Measurements from ENCODE around the gene ZNF213. TPM values are rescaled to one million over a fixed set of nuclear protein-coding genes. Genes with fewer than 3 reads are reported as not detected.

The ZNF213 gene
- total and polyA plus RNA-seq, 4 donors = 2.3 to 8.6 (median 6.8) TPM

DNA sequence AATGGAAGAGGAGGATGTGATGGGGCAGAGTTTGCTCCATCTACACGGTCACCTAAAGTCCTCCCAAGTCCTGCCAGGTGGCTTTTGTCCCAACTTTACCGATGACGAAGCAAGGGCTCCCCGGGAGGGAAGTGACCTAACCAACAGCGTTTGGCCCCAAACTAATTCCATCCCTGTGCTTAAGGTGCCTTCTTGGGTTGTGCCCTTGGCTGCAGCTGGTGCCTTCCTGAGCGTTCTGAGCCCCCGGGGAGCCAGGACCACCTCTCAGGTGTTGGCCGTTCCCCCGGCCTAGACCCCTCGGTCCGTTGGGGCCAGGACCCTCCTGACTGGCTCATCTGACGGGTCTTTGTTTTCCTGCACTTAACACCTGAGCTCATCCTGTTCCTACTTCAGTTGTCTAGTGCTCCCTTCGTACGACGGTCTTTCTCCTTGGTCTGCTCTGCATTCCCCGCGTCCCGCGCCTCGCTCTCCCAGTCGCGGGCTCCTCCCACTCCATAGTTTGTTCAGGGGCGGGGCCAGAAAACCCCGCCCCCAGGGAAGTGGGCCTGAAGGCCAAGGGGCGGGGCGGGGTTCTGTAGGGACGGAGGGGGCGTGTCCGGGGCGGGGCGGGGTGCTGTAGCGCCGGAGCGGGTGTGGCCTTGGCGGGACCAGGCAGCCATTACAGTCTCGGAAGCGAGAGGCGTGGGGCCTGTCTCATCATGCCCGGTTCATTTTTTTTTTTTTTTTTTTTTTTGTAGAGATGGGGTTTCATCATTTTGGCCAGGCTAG is 34.9 kb upstream of the ZNF213 start:
- Histone ChIP-seq H3K27ac (ENCODE audit: low read depth in 1 of 2, low read length in 2 of 2) (no peak overlapping the region), H3K9me3 (ENCODE audit: control insufficient read depth, low read length) (no peaks in the 10 kb centered on the region), H3K27me3 (ENCODE audit: control insufficient read depth in 1 of 2, insufficient read depth in 2 of 2, low read length in 1 of 2) (no peaks in the 10 kb centered on the region), H3K4me3 (ENCODE audit: low read length in 2 of 2) (no peak overlapping the region), H3K36me3 (ENCODE audit: control insufficient read depth in 1 of 2, insufficient read depth in 2 of 2, low read length in 1 of 2) (no peaks in the 10 kb centered on the region), H3K4me1 (ENCODE audit: control insufficient read depth in 1 of 2, insufficient read depth in 2 of 2, low read length in 2 of 2) (no peaks in the 10 kb centered on the region)
- intact Hi-C loops (cut with DNase I) = no loop called here
- WGBS, 2 donors = 1 to 2% methylated on average over 37 to 39 of the region's 39 CpGs
- DNase-seq (peak; percentile 95), ATAC-seq (ENCODE audit: low FRiP score) (peak; percentile 92)

DNA sequence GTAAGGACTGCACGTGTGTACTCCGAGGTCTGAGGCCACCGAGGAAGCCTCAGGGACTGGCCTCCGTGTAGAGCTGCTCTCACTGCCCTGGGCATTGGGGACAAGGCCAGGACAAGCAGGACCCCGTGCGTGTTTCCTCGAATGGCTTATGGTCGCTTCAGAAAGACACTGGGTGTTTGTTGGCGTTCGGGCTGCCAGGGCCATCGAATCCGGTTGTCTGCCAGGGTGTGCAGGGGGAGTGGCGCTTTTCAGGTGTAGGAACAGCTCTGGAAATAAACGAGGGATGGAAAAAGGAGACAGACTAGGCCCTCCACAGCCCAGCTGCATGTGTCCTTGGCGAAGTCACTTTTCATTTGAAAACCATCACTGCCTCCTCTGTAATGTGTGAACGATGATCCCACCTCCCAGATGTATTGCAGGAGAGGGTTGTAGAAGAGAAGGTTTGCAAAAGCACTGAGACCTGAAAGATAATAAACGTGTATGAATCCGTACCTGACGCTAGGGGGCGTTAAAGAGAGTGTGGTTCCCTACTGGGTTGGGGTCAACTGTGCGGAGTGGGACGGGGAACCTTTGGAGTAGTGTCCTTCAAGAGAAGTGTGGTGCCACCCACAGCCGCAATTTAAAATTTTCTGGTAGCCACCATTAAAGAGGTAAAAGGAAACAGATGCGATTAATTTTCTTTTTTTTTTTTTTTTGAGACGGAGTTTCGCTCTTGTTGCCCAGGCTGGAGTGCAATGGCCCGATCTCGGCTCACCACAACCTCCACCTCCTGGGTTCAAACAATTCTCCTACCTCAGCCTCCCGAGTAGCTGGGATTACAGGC is 33.6 kb upstream of the ZNF213 start:
- peak in 1 of 2 donors; percentile 46 for DNase-seq
- Histone ChIP-seq H3K36me3 (ENCODE audit: control insufficient read depth in 1 of 2, insufficient read depth in 2 of 2, low read length in 1 of 2) (no peaks in the 10 kb centered on the region), H3K4me3 (ENCODE audit: low read length in 2 of 2) (no peak overlapping the region), H3K27ac (ENCODE audit: low read depth in 1 of 2, low read length in 2 of 2) (no peak overlapping the region), H3K4me1 (ENCODE audit: control insufficient read depth in 1 of 2, insufficient read depth in 2 of 2, low read length in 2 of 2) (no peaks in the 10 kb centered on the region), H3K9me3 (ENCODE audit: control insufficient read depth, low read length) (no peaks in the 10 kb centered on the region), H3K27me3 (ENCODE audit: control insufficient read depth in 1 of 2, insufficient read depth in 2 of 2, low read length in 1 of 2) (no peaks in the 10 kb centered on the region)
- ATAC-seq (ENCODE audit: low FRiP score) = no peak
- intact Hi-C loops (cut with DNase I) = no loop called here
- WGBS, 2 donors = 49 to 53% methylated on average over 29 of the region's 29 CpGs

DNA sequence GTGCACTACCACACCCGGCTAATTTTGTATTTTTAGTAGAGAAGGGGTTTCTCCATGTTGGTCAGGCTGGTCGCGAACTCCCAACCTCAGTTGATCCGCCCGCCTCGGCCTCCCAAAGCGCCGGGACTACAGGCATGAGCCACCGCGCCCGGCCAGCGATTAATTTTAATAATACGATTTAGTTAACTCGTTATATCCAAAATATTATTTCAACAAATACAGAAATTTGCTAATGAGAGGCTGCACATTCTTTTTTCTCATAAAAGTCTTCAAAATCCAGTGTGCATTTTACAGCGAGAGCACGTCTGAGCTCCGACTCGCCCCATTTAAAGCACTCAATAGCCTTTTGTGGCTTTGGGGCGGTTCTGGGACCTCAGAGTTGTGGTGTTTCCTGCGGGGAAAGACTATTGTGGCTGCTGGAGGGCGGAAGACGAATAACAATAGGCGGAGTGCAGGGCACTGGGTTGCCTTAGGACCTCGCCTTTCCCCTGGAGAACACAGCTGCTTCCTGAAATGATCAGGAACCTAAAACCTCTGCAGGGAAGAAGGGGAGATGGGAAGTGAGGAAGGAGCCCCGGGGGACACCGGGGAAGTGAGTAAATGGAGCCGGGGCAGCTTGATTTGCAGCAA is 32.9 kb upstream of the ZNF213 start:
- no peaks in the 10 kb centered on the region for H3K36me3 ChIP-seq (ENCODE audit: control insufficient read depth in 1 of 2, insufficient read depth in 2 of 2, low read length in 1 of 2)
- ATAC-seq (ENCODE audit: low FRiP score) (peak; percentile 33), DNase-seq (peak in 1 of 2 donors; percentile 49)
- no peaks in the 10 kb centered on the region for H3K27me3 ChIP-seq (ENCODE audit: control insufficient read depth in 1 of 2, insufficient read depth in 2 of 2, low read length in 1 of 2)
- no peak overlapping the region for H3K27ac ChIP-seq (ENCODE audit: low read depth in 1 of 2, low read length in 2 of 2)
- no peak overlapping the region for H3K4me3 ChIP-seq (ENCODE audit: low read length in 2 of 2)
- no peaks in the 10 kb centered on the region for H3K9me3 ChIP-seq (ENCODE audit: control insufficient read depth, low read length)
- WGBS, 2 donors = 33 to 39% methylated on average over 27 of the region's 27 CpGs
- no peaks in the 10 kb centered on the region for H3K4me1 ChIP-seq (ENCODE audit: control insufficient read depth in 1 of 2, insufficient read depth in 2 of 2, low read length in 2 of 2)
- intact Hi-C loops (cut with DNase I) = no loop called here

DNA sequence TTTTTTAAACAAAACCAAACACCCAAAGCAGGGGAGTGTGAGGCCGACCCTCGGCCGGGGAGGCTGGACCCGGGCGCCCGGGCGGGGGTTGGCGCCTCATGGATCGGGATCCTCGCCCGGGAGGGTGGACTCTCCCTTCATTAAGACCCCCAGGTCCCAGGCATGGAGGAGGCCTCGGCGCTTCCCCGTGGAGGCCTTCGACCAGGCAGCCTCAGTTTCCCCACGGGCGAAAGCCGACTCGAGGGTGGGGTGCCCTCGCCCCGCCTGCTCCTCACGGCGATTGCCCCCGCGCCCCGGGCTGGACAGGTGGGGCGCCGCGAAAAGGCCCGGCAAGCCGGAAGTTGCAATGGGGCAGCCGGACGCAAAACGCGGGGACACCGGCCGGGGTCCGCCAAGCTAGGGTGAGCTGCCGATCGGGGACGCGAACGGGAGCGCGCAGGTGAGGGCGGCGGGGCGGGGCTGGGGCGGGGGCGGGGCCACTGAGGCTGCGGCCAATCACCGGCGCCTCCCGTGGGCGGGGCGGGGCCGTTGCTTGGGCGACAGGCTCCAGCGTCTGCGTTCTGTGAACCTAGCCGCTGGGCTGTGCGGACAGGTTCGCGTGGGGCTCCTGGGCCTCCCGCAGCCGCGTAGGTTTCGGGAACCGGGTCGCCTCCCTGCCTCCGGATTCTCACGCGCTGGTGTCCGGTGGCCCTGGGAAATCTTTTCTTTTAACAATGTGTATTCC is 28.5 kb upstream of the ZNF213 start:
- ATAC-seq (ENCODE audit: low FRiP score) (peak; percentile 94), DNase-seq (peak; percentile 94 to 96)
- Histone ChIP-seq H3K4me3 (ENCODE audit: low read length in 2 of 2) (peak overlapping the region in 1 of 2 donors; percentile 62), H3K4me1 (ENCODE audit: control insufficient read depth in 1 of 2, insufficient read depth in 2 of 2, low read length in 2 of 2) (no peaks in the 10 kb centered on the region), H3K27me3 (ENCODE audit: control insufficient read depth in 1 of 2, insufficient read depth in 2 of 2, low read length in 1 of 2) (no peaks in the 10 kb centered on the region), H3K9me3 (ENCODE audit: control insufficient read depth, low read length) (no peaks in the 10 kb centered on the region), H3K36me3 (ENCODE audit: control insufficient read depth in 1 of 2, insufficient read depth in 2 of 2, low read length in 1 of 2) (no peaks in the 10 kb centered on the region), H3K27ac (ENCODE audit: low read depth in 1 of 2, low read length in 2 of 2) (peak overlapping the region in 1 of 2 donors; percentile 28)
- WGBS, 2 donors = 1 to 3% methylated on average over 54 to 74 of the region's 74 CpGs
- intact Hi-C loops (cut with DNase I) = loop anchor here in 1 of 2 donors (5.0 kb wide), 1 partner anchor 49 kb away; no protein-coding TSS in a partner anchor

DNA sequence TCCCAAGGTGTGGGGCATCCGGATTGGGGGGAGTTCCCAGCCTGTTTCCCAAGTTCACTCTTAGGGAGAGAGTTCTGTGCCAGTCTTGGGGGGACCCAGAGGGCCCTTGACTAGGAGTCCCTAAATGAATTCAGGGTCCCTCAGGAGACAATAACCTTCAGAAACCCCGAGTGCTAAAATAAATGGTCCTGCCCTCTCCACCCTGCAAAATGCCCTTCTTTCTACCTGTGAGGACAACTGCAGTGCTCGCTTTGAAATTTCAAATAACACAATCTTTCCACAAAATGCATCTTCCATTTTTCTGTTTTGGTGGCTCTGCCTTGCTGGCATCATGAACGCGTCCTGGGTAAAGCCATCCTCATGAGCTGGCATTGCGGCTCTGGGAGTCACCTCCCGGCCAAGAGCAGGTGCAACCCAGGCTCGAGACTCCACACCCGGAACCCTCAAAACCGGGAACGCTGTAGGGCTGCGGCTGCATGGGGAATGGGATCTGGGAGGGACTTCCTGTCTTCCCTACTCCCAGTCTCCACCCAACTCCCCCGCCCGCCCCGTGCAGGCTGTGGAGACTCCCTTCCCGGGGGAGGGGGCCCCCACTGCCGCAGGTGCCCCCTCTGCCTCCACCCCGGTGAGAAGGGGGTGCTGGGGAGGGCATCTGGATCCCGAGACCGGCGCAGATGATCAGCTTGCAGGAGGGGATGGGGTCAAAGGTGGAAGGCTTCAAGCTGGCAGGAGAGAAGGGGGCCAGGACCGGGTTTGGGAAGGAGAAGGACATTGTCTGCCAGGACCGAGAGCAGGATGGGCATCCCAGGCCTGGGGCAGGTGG is 22.6 kb upstream of the ZNF213 start, which contains the start of gene ZNF205:
TSS of gene ZNF205 (plus strand) at position 529 of the 823 bp plus-strand sequence. CDS start 845 bp downstream, outside the sequence.
- intact Hi-C loops (cut with DNase I) = loop anchor here in 1 of 2 donors (2.0 kb wide), 1 partner anchor 47 kb away; the partner anchor contains the start of gene IL32

DNA sequence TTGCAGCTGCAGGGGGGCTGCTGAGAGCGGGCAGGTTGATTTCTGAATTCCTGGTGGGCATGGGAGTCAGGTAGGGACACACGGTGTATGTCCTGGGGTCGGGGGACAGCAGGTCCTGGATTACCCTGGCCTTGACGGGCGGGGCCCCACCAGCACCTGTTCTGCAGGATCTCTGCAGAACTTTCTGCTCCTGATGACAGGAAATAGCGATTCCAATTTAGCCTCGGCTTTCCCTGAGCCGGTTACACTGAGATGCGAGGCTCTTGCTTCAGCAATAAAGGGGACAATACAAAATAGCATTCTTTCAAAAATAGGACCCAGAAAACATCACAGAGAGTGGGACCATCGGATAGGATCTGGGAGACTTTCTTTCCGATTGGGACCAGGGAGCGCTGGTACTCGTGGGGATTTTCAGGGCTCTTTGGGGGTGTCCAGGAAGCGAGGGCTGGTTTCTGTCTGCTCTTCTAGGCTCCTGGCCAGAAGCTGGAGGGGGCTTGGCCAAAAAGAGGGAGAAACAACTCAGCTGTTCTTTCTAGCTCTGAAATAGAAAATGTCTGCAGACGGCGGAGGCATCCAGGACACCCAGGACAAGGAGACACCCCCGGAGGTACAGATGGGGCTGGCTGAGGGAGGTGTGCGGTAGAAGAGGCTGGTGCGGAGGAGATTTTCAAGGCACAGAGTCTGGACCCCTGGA is 21.8 kb upstream of the ZNF213 start:
- no peaks in the 10 kb centered on the region for H3K36me3 ChIP-seq (ENCODE audit: control insufficient read depth in 1 of 2, insufficient read depth in 2 of 2, low read length in 1 of 2)
- no peaks in the 10 kb centered on the region for H3K27me3 ChIP-seq (ENCODE audit: control insufficient read depth in 1 of 2, insufficient read depth in 2 of 2, low read length in 1 of 2)
- ATAC-seq (ENCODE audit: low FRiP score) (no peak), DNase-seq (no peak)
- no peaks in the 10 kb centered on the region for H3K9me3 ChIP-seq (ENCODE audit: control insufficient read depth, low read length)
- intact Hi-C loops (cut with DNase I) = loop anchor here in 1 of 2 donors (2.0 kb wide), 1 partner anchor 48 kb away; the partner anchor contains the start of gene IL32
- no peak overlapping the region for H3K27ac ChIP-seq (ENCODE audit: low read depth in 1 of 2, low read length in 2 of 2)
- peak overlapping the region; percentile 79 to 86 for H3K4me3 ChIP-seq (ENCODE audit: low read length in 2 of 2)
- 2 to 4% methylated on average over 19 of the region's 19 CpGs for WGBS, 2 donors
- no peaks in the 10 kb centered on the region for H3K4me1 ChIP-seq (ENCODE audit: control insufficient read depth in 1 of 2, insufficient read depth in 2 of 2, low read length in 2 of 2)

More for the DNA sequence above, 22.6 kb upstream of the ZNF213 start, which contains the start of gene ZNF205:
- no peaks in the 10 kb centered on the region for H3K36me3 ChIP-seq (ENCODE audit: control insufficient read depth in 1 of 2, insufficient read depth in 2 of 2, low read length in 1 of 2)
- ATAC-seq (ENCODE audit: low FRiP score) (peak; percentile 89), DNase-seq (peak; percentile 82 to 90)
- WGBS, 2 donors = 7 to 8% methylated on average over 23 of the region's 23 CpGs
- H3K27me3 ChIP-seq (ENCODE audit: control insufficient read depth in 1 of 2, insufficient read depth in 2 of 2, low read length in 1 of 2) = no peaks in the 10 kb centered on the region
- H3K27ac ChIP-seq (ENCODE audit: low read depth in 1 of 2, low read length in 2 of 2) = peak within 1 kb of the TSS in 1 of 2 donors; percentile 19
- H3K9me3 ChIP-seq (ENCODE audit: control insufficient read depth, low read length) = no peaks in the 10 kb centered on the region
- peak within 1 kb of the TSS; percentile 79 to 86 for H3K4me3 ChIP-seq (ENCODE audit: low read length in 2 of 2)
- no peaks in the 10 kb centered on the region for H3K4me1 ChIP-seq (ENCODE audit: control insufficient read depth in 1 of 2, insufficient read depth in 2 of 2, low read length in 2 of 2)

DNA sequence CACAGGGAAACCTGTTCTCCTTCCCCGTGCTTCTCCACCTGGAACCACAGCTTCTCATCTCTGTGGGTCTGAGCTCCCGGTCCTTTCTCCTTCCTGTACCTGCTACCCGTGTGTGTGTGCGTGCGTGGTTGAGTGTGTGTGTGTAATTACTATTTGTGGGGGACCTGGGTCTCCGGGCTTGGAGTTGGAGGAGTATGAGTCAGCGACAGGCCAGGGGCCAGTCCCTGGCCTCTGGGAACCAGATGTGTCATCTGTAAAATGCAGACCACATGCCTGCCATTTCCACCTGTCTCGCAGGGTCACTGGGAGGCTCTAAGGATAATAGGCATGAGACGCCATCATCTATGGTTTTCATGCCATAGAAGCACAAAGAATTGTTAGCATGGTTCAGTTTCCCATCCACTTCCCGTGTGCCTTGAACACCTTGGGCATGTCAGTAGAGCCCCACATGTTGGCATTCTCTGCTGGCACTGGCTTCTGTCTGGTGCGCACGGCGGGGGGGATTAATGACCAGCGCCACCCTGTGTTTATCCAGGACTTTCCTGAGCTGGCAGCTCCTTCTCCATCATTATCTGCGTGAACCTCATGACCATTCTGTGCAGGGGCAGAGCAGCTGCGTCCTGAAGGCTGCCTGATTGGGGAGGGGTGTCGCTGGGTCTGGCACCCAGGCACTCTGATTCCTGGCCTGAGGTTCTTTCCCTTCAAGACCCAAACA is 20.9 kb upstream of the ZNF213 start:
- ATAC-seq (ENCODE audit: low FRiP score) (no peak), DNase-seq (no peak)
- intact Hi-C loops (cut with DNase I) = loop anchor here in 1 of 2 donors (2.0 kb wide), 1 partner anchor 49 kb away; the partner anchor contains the start of gene IL32
- no peak overlapping the region for H3K27ac ChIP-seq (ENCODE audit: low read depth in 1 of 2, low read length in 2 of 2)
- H3K4me1 ChIP-seq (ENCODE audit: control insufficient read depth in 1 of 2, insufficient read depth in 2 of 2, low read length in 2 of 2) = no peaks in the 10 kb centered on the region
- WGBS, 2 donors = 52 to 54% methylated on average over 17 of the region's 17 CpGs
- no peaks in the 10 kb centered on the region for H3K27me3 ChIP-seq (ENCODE audit: control insufficient read depth in 1 of 2, insufficient read depth in 2 of 2, low read length in 1 of 2)
- H3K36me3 ChIP-seq (ENCODE audit: control insufficient read depth in 1 of 2, insufficient read depth in 2 of 2, low read length in 1 of 2) = no peaks in the 10 kb centered on the region
- H3K9me3 ChIP-seq (ENCODE audit: control insufficient read depth, low read length) = no peaks in the 10 kb centered on the region
- H3K4me3 ChIP-seq (ENCODE audit: low read length in 2 of 2) = no peak overlapping the region

Measured in aorta (tissue), 5 donors.